PC-3 (cell line): ENCODE data around the gene CRYZL1.
"Not testable (repeated sequence)": the region's sequence is repeated elsewhere in the genome, so short reads cannot be mapped to it uniquely, and the experiment has no call there.

Experiments
- CTCF ChIP-seq: fragments of 300-600 bp; sonication (generic); conservative IDR thresholded peaks from 2 replicates; pipeline ENCODE4 v1.5.1; 2017; ENCODE audit warnings: antibody characterized with exemption, low read depth, mild to moderate bottlenecking, low read length
- EZH2 ChIP-seq: fragments of 300-600 bp; sonication (generic); IDR thresholded peaks from one replicate; pipeline ENCODE4 v1.6.1; 2017; ENCODE audit warnings: antibody characterized with exemption, mild to moderate bottlenecking, low read length; ENCODE audit not compliant: unreplicated experiment
- EZH2phosphoT487 ChIP-seq: fragments of 300-600 bp; sonication (generic); IDR thresholded peaks from 2 replicates; pipeline ENCODE4 v1.6.1; 2018; ENCODE audit warnings: mild to moderate bottlenecking, antibody characterized with exemption, low read length, borderline replicate concordance

- TF ChIP-seq CTCF, EZH2, EZH2phosphoT487: not testable (repeated sequence)
Observed at GRCh38 chr21:33676666-33677065, 35.1 kb upstream of the CRYZL1 start.
